ENCODE data around the gene ASPSCR1. TPM values are rescaled to one million over a fixed set of nuclear protein-coding genes. Genes with fewer than 3 reads are reported as not detected.
A peak's percentile ranks its signal among the peaks of the same experiment; 100 is the strongest.

The ASPSCR1 gene
- total RNA-seq, 1 donor from 2014 or later, result 12.6 TPM

DNA sequence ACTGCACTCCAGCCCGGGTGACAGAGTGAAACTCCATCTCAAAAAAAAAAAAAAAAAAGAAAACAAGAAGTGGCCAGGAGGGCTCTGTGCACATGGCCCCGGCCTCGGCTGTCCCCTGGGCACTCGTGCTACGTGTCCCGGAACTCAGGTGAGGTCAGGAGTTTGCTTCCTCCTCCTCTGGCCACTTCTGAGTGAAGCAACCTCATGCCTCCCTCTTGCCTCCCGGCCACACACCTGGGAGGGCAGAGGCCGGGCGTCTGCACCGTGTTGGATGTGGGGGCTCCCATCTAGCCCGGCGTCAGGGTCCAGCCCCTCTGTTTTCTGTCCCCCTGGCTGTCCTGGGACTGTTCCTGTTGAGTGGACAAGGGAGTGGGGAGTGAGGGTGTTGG lies 22.2 kb downstream of the ASPSCR1 start:
- no peak for DNase-seq (ENCODE audit: low read depth)

DNA sequence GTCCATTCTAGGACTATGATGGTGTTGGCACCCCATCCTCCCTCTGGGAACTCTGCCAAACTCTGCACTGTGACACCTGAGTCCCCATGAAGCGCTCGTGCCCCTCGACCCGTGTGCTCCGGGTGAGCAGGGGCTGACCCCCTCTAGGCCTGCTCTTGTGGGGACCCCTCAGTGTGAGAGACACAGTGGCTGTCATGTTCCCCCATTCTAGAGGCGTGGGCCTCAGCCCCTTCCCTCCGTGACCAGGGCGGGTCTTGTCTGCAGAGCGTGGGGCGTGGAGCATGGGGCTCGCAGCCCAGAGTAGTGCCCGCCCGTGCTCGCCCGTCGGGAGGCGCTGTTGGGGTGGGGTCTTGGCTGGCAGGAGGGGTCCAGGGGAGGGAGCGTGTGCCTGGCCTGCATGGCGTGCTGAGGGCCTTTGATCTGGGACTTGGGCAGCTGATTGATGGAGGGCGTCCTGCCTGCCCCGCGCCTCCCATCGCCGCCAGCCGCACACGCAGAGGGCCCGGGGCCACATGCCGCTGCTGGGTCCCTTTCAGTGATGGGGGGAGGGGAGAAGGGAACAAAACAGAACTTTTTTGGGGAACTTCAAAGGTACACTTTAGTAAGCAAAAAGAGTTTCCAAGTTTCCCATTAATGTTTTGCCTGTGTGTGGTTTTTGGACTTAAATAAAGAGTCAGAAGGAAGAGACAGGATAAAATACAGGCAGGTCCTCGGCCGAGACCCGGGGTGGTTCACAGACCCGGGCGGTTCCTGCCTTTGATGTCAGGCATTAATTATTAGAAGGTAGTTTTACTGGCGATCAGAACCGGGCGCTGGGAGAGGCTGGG lies 22.8 kb downstream of the ASPSCR1 start:
- DNase-seq (ENCODE audit: low read depth), result no peak

DNA sequence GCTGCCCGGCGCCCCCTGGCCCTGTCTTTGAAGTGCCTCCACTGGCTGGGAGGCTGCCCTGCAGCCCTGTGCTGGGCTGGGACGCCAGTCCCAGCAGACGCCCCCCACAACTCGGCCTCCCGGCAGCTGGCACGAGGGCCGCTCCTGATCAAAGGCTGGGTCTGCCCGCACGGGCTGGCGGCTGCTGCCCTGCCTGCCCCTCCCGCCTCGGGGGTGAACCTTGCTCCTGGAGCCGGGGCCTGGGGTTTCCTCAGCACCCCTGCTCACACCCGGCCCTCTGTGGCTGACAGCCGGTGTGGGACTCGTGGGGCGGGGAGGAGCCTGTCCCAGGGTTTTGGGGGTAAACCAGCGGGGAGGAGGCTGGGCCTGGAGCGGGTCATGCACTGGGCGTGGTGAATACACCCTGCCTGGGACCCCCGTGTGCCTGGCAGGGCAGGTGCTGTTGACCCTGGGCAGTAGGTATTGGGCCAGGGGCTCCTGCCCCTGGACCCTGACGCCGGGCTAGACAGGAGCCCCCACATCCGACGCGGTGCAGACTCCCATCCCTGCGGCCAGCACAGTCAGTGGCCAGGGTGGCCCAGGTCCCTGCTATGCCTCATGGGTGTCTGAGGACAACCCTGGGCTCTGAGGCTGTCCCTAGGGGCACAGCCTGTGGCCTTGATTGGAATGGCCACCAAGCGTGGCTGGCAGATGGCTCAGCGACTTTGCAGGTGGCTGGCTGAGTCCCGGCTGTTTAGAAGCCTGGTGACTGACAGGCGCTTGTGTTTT lies 23.6 kb downstream of the ASPSCR1 start:
- no peak for DNase-seq (ENCODE audit: low read depth)

DNA sequence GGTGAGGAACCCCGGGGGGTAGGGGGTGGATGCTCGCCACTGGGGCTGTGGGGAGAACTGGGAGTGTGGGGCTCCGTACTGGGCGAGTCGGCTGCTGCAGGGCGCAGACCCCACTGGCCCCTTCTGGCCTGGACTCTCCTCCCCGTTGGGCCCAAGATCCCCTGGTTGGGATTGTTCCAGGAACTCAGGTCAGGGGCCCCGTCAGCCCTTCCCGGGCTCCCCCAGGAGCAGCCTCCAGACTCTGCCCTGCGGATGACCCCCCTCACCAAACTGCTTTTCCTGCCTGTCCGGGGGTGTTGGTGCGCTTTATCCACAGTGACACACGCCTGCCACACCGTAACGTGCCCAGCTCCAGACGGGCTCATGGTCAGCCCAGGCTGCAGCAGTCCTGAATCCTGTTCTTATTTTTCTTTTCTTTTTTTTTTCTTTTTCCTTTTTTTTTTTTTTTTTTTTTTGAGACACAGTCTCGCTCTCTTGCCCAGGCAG lies 24.2 kb downstream of the ASPSCR1 start:
- DNase-seq (ENCODE audit: low read depth), result no peak

DNA sequence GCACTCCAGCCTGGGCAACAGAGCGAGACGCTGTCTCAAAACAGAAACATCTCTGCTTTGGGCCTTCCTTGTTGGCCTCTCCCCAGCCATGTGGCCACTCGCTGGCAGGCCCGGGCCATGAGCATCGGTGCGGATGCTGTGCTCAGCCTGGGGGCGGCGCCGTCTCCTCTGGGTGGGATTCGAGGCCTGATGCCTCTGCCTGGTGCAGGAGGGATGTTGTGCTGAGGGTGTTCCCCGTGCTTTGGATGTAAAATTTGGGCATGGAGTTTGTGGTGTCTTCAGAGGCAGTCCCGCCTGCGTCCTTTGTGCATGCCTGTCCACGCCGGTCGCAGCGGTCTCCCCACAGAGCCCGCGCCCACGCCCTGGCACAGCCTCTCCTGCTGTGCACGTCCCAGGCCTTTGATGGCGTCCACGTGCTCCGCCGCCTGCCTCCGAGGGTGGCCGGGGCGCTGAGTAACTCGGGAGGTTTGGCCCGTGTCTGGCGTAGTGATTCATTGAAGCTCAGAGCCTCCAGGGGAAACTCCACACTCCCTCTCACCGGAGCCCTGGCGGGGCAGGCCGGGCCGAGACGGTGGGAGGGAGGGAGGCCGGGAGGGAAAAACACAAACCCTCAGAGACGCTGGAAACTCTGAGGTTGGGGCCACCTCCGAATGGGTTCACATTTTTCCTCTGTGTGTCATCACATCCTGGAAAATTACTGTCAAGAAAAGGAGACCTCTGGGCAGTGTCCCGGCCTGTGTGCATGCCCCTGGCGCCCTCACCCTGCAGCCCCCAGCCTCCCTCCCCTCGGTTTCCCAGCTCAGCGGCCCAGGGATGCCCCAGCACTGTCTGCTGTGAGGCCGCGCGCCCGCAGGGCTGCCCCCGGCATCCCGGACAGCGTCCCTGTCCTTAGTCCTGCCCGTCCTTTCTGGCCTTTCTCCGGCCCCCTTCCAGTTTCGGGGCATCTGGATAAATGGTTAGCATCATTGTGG lies 26.3 kb downstream of the ASPSCR1 start:
- DNase-seq (ENCODE audit: low read depth), result peak; percentile 91

DNA sequence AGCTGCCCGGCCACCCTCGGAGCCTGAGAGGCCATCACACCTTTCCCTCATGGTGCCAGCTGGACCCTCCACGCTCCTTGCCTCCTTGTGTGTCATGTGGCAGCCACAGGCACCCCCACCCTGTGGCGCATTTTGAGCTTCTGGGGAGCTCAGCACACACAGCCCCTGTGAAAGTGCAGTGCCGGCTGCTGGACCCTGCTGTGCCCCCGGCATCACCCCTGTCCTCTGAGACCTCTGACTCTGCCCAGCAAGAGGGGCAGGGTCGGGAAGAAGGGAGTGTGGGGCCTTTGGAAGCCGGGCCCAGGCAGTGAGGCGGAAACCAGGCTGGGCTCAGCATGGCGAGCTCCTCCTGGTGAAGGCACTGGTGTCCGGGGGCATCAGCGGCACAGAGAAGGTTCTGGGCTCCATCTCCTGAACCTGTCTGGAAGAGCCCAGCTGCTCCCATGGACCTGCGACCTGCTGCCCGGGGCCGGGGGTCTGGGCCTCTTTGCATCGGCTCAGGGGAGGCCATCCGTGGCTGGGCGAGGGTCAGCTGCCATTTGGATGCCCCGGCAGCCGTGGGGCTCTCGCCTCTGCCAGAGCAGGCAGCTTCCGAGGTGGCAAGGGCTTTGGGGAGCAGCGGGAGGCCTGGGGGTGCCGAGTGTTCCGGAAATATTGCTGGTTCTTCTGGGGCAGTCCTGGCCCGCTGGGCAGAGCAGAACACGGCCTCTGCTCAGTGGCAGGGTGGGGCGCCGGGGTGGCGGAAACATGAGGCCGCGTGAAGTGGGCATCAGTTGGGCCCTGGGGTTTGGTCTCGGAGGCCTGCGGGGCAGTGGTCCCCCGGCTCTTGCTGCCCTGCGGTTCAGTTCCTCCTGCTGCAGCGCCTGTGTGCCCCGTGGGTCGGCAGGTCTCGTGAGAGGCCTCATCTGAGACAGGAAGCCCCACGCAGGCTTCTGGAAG lies 27.4 kb downstream of the ASPSCR1 start:
- DNase-seq (ENCODE audit: low read depth), result no peak

DNA sequence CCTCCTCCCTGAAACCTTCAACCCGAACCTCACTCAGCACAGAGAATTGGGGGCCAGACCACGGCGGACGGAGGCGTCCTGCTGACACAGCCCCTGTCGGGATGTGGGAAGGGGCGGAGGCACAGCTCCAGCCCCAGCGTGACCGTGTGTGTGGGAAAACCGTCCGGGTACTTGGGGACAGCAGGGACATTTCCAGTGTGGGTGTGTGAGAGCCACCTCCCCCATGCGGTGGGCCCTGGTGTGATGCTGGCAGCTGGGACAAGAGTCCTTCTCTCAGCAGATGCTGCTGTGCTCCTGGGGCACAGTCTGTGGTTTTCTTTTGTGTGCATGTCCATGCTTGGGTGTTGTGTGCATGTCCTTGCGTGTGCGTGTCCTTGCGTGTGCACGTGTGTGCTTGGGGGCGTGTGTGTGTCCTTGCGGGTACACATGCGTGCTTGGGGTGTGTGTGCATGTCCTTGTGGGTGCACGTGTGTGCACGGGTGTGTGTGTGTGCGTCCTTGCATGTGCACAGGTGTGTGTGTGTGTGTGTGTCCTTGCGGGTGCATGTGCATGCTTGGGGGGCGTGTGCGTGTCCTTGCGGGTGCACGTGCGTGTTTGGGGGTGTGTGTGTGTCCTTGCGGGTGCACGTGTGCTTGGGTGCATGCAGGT lies 28.4 kb downstream of the ASPSCR1 start:
- DNase-seq (ENCODE audit: low read depth), result no peak

DNA sequence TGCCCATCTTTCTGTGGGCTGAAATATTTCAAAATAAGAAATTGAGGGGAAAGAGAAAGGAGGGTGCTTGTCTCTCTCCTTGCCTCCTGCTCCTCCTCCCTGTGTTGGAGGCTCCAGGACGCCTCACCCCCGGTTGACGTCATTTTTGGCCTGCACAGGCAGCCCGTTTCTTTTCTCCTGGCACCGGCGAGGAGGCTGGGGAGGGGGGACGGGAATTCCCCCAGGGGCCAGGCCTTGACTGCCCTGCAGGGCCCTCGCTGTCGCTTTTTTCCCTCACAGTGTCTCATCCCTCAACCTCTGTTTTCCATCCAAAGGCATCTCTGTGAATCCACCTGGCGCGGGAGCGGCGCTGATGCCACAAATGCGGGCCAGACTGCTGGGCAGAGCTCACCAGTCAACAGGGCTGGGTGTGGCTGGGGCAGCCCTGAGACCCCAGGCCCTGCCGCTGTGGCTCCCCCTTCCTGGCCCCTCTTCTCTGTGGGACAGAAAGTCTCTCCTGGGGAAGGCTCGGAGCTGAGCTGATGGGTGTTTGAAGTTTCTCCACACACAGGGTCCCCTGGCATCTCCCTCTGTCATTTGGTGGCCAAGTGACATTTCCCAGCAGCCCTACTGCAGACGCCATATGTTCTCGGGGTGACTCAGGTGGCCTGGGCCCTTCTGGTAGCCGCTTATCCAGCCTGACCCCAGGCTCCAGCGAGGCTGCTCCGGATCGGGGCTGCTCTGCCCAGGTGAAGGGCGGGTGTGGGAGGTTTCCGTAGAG lies 29.2 kb downstream of the ASPSCR1 start:
- DNase-seq (ENCODE audit: low read depth), result no peak

DNA sequence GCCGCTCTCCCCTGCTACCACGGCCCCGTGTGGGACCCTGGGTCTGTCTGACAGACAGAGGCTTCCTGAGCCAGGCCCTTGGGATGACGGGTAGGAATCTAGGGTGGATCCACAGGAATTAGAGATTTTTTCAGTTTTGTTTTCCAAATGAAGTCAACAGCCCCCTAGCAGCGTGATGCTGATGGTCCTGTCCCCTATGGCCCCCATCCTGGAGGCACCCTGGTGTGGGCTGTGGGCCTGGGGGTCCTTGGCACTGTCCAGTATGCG lies 29.7 kb downstream of the ASPSCR1 start:
- no peak for DNase-seq (ENCODE audit: low read depth)

DNA sequence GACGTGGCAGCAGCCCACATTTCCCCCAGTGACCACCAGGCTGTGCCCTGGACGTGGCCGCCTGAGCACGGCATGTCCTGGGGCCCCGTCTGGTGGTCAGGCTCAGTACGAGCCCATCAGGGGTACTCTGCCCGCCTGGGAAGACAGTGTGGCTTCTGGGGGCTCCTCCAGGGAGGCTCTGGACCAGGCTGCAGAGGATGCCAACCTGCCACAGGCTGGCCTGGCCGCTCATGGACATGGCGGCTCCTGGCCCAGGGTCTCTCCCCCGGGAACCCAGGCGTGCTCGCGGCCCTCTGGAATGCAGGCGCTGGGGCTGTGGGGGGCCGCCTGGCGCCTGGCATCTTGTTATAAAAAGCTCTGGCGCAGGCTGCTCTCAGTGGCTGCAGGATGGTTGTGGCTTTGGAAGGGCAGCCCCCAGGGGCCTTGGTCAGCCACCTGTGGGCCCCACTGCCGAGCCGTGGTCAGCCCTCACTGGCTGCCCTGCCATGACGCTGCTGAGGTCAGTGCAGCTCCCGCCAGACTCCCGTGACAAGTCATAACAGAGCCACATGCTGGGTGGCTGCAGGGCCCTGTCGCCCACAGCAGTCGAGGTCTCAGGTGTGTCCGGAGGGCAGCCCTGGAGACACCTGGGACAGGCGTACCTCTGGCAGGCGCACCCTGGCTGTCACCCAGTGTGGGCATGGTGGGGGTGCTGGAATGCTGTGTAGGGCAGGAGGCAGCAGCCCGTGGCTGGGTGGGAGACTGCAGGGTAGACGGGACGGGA lies 30.2 kb downstream of the ASPSCR1 start:
- DNase-seq (ENCODE audit: low read depth), result no peak

DNA sequence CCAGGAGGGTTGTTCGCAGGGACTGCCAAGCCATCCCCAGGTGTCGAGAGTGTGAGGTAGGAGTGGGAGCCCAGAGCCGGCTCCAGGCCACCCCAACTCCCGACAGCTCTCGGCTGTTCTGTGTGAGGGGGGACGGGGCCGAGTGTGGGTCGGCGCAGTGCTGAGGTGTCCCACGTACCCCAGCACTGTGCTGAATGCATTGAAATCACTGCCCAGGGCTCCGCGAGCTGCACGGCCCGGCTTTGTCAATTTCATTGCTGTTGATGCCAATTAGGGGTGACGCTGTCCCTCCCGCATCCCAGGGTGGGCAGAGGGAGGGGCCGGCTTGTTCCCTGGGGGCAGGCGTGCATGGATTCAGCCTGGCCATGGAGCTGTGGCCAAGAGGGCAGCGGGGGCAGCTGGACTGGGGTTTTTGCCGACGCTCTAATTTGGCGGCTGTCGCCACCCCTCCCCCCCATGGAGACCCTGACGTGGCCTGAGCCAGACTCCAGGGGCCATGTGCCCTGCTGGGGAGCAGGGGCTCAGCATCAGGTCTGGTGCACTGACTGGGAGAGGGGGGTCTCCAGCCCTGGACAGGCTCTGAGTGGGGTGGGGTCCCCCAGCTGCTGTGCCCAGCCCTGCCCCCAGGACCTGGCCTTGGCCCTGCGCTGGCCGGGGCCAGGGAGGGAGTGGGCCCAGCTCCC lies 31.0 kb downstream of the ASPSCR1 start:
- DNase-seq (ENCODE audit: low read depth), result no peak

DNA sequence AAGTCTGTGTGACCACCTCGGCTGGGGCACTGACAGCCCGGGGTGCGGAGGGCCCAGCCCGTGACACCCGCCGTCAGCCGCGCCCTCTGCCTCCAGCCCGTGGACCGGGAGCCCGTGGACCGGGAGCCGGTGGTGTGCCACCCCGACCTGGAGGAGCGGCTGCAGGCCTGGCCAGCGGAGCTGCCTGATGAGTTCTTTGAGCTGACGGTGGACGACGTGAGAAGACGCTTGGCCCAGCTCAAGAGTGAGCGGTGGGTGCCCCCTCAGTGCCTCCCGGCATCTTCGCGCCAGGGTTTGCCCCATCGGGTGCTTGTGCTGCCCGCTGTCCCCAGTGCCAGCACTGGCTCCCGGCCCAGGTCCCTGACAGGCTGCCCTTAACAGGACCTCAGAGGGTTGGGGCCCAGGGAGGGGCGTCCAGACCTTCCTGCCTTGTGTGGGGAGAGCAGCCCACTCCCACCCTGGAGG lies 31.5 kb downstream of the ASPSCR1 start:
- no peak for DNase-seq (ENCODE audit: low read depth)

DNA sequence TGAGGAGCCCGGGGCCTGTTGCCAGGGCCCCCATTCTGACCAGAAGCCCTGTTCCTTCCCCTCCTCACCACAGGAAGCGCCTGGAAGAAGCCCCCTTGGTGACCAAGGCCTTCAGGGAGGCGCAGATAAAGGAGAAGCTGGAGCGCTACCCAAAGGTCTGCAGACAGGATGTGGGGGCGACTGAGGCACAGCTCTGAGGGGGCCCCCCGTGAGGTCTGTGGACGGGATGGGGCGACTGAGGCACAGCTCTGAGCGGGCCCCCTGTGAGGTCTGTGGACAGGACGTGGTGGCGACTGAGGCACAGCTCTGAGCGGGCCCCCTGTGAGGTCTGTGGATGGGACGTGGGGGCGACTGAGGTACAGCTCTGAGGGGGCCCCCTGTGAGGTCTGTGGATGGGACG lies 32.0 kb downstream of the ASPSCR1 start:
- no peak for DNase-seq (ENCODE audit: low read depth)

DNA sequence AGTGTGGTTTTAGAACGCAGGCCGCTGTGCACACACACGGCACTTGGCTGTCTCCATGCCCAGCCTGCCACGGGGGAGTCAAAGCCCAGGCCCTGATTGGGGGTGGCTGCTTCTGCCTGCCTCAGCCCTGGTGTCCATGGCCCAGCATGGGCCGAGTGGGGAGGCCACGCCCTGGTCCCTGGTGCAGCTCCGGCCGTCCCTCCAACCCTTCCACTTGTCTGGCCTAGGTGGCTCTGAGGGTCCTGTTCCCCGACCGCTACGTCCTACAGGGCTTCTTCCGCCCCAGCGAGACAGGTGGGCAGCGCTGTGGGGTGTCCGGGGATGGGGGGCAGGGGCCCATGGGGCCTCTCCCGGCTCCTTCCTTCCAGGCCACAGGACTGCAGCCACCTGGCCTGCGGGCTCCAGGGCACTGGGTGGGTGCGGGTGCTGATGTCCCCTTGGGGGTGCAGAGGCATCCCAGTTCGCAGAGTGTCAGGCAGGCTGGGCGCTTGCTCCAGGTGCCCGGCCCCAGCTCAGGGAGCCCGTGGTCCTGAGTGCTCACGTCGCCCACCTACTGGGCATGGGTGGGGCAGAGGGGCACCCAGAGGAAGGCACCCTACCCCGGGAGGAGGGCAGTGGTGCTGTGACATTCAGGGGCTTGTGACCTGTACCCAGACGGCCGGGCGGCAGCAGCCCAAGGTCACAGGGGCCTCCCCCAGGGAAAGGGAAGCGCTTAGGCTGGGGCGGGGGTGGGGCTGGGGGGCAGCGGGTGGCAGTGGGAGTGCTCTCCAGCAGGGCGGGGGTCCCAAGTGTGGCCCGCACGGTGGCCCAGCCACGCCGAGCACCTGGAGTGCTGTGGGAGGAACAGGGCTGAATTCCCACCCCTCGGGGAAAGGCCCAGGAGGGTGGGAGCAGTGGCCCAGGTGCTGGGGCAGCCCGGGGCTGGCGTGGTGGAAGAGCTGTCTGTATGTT lies 33.4 kb downstream of the ASPSCR1 start:
- DNase-seq (ENCODE audit: low read depth), result no peak

DNA sequence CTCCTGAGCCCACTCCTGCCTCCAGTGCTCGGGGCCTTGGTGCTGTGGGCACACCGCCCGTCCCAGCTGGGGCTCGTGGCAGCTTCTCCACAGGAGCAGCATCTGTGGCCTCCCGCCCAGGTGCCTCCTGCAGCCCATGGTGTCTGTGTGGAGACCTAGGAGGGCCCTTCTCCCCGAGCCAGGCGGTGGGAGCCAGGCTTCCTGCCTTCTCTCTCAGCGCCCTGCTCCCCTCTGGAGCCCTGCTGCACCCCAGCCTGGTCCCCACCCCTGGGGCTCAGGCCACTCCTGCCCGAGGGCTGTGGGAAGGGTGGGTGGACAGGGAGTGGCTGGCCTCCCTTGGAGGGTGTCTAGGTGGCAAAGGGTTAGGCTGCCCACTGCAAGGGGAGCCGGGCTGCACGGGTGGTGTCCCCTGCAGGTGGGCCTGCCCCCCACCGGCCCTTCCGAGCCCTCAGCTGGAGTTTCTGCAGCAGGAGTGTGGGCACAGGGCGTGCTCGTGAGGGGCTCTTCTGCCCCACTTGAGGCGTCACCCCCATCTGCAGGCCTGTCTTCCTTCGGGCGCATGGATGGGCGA lies 34.3 kb downstream of the ASPSCR1 start:
- no peak for DNase-seq (ENCODE audit: low read depth)

DNA sequence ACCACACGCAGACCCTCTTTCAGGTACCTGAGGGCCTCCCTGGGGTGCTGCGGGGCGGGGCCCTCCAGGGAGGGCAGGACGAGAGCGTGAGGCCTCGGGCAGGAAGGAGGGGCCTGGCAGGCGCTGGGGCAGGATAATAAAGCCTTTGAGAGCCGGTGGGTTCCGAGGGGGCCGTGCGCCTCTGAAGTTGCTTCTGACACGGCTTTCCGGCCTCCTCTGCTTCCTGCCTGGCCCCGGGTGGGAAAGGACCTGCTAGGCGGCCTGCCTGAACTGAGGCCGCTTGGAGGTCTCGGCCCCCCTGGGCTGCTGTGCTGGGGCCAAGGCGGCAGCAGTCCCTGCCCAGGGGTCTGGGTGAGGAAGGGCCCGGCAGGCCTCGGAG lies 34.8 kb downstream of the ASPSCR1 start:
- no peak for DNase-seq (ENCODE audit: low read depth)

Measured in renal cortical epithelial cell (primary cell).